KMS-11 (cell line): ENCODE measurements around the gene TSPO.
A peak's percentile ranks its signal among the peaks of the same experiment; 100 is the strongest.

Experiments
- H2AFZ ChIP-seq: fragments of 200-600 bp; sonication (generic); 2 replicates; pipeline ENCODE4 v1.6.1; 2016; ENCODE audit warnings: antibody characterized with exemption, mixed run types, low read depth
- H3K27ac ChIP-seq: fragments of 200-600 bp; sonication (generic); 2 replicates; pipeline ENCODE4 v1.6.1; 2016; ENCODE audit warnings: mild to moderate bottlenecking, mixed run types
- H3K27me3 ChIP-seq: fragments of 200-600 bp; sonication (generic); 2 replicates; pipeline ENCODE4 v1.6.1; 2017; ENCODE audit warnings: mild to moderate bottlenecking, low read depth, mixed run types, moderate library complexity; ENCODE audit not compliant: insufficient read depth
- H3K36me3 ChIP-seq: fragments of 200-600 bp; sonication (generic); 2 replicates; pipeline ENCODE4 v1.6.1; 2017; ENCODE audit warnings: mild to moderate bottlenecking, mixed run types; ENCODE audit not compliant: insufficient read depth
- H3K4me1 ChIP-seq: fragments of 200-600 bp; sonication (generic); 2 replicates; pipeline ENCODE4 v1.6.1; 2016; ENCODE audit warnings: mild to moderate bottlenecking, low read depth, mixed run types; ENCODE audit not compliant: poor library complexity, severe bottlenecking
- H3K4me2 ChIP-seq: fragments of 200-600 bp; sonication (generic); 2 replicates; pipeline ENCODE4 v1.7.0; 2016; ENCODE audit warnings: mild to moderate bottlenecking, mixed run types
- H3K4me3 ChIP-seq: fragments of 200-600 bp; sonication (generic); IDR thresholded peaks from 2 replicates; pipeline ENCODE4 v1.6.1; 2017; ENCODE audit warnings: low read depth, low read length, mixed read lengths; ENCODE audit not compliant: insufficient read depth
- H3K79me2 ChIP-seq: fragments of 200-600 bp; sonication (generic); 2 replicates; pipeline ENCODE4 v1.6.1; 2016; ENCODE audit warnings: low read depth, mixed run types; ENCODE audit not compliant: insufficient read depth
- H3K9ac ChIP-seq: fragments of 200-600 bp; sonication (generic); 2 replicates; pipeline ENCODE4 v1.6.1; 2016; ENCODE audit warnings: mild to moderate bottlenecking, mixed run types
- H4K20me1 ChIP-seq: fragments of 200-600 bp; sonication (generic); 2 replicates; pipeline ENCODE4 v1.6.1; 2016; ENCODE audit warnings: mild to moderate bottlenecking, mixed run types; ENCODE audit not compliant: insufficient read depth
- TF ChIP-seq, protein P1 (sequence below): fragments of 200-600 bp; sonication (generic); conservative IDR thresholded peaks from 2 replicates; pipeline ENCODE4 v1.6.1; 2017; ENCODE audit warnings: low read depth, mild to moderate bottlenecking, antibody characterized with exemption, low read length, moderate library complexity, mixed read lengths

The TSPO gene

DNA sequence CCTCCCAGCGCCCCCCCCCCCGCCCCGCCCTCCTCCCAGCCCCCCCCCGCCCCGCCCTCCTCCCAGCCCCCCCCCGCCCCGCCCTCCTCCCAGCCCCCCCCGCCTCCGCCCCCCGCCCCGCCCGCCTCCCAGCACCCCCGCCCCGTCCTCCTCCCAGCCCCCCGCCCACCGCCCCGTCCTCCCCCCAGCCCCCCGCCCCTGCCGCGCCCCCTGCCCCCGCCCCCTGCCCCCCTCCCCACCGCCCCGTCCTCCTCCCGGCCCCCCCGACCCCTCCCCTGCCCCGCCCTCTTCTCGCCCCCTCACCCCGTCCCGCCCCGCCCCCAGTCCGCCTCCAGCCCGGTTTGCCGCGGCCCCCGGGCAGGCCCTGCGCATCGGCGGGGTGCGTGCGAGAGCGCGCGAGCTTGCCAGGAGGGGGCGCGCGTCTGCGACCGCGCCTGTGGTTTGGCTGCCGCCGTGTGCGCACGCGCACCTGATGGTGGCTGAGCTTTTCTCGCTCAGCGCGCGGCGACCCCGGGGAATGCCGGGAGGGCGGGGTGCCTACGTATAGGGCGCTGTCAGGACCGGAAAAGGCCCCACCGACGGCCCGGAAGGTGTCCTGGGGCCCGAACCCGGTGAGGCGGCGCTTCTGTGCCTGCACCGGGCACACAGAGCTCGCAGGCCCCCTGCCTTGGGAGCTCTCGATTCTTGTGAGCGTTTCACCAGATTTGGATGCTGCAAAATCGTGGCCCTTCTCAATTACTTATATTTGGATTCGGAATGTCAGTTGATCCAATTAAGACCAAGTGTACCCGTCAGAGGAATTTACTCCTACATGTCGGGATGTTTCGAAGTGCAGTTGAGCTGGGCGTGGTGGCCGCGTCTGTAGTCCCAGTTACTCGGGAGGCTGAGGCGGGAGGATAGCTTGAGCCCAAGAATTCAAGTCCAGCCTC is 36.1 kb downstream of the TSPO start:
- peaks cover 20% of the 10 kb centered on the region for H3K4me1 ChIP-seq
- TF ChIP-seq, protein P1, sequence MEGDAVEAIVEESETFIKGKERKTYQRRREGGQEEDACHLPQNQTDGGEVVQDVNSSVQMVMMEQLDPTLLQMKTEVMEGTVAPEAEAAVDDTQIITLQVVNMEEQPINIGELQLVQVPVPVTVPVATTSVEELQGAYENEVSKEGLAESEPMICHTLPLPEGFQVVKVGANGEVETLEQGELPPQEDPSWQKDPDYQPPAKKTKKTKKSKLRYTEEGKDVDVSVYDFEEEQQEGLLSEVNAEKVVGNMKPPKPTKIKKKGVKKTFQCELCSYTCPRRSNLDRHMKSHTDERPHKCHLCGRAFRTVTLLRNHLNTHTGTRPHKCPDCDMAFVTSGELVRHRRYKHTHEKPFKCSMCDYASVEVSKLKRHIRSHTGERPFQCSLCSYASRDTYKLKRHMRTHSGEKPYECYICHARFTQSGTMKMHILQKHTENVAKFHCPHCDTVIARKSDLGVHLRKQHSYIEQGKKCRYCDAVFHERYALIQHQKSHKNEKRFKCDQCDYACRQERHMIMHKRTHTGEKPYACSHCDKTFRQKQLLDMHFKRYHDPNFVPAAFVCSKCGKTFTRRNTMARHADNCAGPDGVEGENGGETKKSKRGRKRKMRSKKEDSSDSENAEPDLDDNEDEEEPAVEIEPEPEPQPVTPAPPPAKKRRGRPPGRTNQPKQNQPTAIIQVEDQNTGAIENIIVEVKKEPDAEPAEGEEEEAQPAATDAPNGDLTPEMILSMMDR = peak; percentile 53

DNA sequence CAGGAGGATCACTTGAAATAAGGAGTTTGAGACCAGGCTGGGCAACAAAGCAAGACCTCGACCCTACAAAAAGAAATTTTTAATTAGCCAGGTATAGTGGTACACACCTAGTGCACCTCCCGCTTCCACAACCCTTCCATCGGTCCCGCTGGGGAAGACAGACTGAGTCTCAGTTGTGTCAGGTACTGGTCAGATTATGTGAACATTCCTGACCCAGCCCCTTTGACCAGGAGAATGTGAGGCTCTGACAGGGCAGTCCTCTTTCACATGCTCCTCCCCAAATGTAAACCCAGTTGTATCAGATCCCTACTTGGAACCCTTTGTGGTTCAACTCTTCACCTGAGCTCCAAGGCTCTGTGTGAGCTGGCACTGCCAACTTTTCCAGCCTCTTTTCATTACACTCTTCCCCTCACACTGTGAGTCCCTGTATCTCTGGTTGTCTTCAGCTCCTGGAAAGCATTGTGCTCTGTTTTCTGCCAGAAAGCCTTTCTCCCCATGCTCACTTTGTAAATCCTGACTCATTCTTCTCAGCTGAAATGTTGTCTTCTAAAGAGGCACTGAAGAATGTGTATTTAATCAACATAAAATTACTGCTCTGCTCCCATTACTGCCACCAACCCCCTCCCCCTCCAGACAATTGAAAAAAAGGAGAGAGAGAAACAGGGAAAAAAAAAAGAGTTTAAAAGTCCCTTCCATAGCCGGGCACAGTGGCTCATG is 37.6 kb downstream of the TSPO start:
- Histone ChIP-seq H3K4me2 (no peak overlapping the region), H3K9ac (no peak overlapping the region)

More for the DNA sequence above, 36.1 kb downstream of the TSPO start:
- no peaks in the 10 kb centered on the region for H3K36me3 ChIP-seq
- H3K4me2 ChIP-seq = peak overlapping the region; percentile 60
- H3K4me3 ChIP-seq = no peak overlapping the region
- H3K9ac ChIP-seq = peak overlapping the region; percentile 46; the same call in 1 of the 2 replicates
- H3K79me2 ChIP-seq = peaks cover 37% of the 10 kb centered on the region
- no peaks in the 10 kb centered on the region for H4K20me1 ChIP-seq
- H3K27ac ChIP-seq = peak overlapping the region; percentile 68
- H2AFZ ChIP-seq = peak overlapping the region; percentile 99
- peaks cover 10% of the 10 kb centered on the region; the same call in 1 of the 2 replicates for H3K27me3 ChIP-seq

DNA sequence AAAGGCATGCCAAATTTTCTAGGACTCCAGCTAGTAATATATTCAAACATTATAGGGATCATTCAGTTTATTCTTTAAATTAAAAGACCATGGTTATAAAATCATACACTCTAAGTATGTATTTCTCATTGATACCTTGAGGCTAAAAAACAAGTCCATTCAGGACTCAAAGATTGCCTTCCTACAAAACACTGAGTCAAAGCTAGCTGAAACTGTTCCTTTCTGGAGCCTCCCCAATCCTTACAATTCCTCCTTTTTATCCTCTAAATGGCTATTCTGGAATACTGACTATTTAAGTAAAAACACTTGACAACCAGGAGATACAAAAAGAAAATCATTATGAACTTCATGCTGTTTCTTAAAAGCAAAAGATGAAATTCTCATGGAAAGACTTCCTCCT is 40.5 kb downstream of the TSPO start:
- TF ChIP-seq, protein P1 = no peak

More for the DNA sequence above, 37.6 kb downstream of the TSPO start:
- Histone ChIP-seq H3K4me3 (no peak overlapping the region), H3K27me3 (peaks cover 10% of the 10 kb centered on the region; the same call in 1 of the 2 replicates), H2AFZ (no peak overlapping the region), H3K79me2 (peaks cover 22% of the 10 kb centered on the region), H3K36me3 (no peaks in the 10 kb centered on the region), H4K20me1 (no peaks in the 10 kb centered on the region), H3K27ac (no peak overlapping the region), H3K4me1 (peaks cover 20% of the 10 kb centered on the region)
- TF ChIP-seq, protein P1 = no peak

DNA sequence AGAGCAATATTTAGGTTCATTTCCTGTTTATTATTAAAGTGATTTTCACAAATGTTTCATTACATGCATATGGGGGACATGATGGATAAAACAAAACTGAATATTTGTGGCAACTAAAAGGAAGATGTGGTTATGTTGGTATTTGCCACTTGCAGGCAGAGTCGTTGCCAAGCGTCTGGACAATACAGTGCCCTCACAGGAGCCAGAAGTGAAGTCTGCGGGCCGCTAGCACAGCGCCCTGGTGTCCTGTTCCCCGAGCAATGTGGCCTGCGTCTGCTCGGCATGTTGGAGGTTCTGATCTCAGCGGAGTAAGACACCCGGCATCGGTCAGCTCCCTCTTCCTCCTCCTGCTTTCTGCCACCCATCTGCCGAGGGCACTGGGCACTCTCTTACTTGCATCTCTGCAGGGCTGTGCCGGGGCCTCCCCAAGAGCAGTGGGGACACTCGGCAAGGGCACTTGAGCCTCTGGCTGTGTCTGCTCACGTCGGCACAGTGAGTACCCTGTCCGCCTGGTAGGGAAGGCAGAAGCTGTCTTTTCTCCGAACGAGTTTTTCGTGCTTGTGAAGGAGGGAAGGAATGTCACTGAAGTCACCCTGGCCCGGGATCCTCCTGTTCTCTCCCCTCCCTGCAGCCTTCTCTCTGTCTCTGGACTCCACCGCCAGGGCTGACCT is 46.0 kb downstream of the TSPO start:
- Histone ChIP-seq H4K20me1 (no peaks in the 10 kb centered on the region), H3K4me2 (no peak overlapping the region), H2AFZ (no peak overlapping the region), H3K4me1 (no peaks in the 10 kb centered on the region), H3K79me2 (no peaks in the 10 kb centered on the region), H3K27me3 (peaks cover 50% of the 10 kb centered on the region), H3K9ac (no peak overlapping the region), H3K4me3 (no peak overlapping the region), H3K27ac (no peak overlapping the region), H3K36me3 (no peaks in the 10 kb centered on the region)
- TF ChIP-seq, protein P1 = no peak

More for the DNA sequence above, 40.5 kb downstream of the TSPO start:
- H3K9ac ChIP-seq = no peak overlapping the region
- peaks cover 6% of the 10 kb centered on the region for H3K4me1 ChIP-seq
- no peaks in the 10 kb centered on the region for H3K36me3 ChIP-seq
- H3K27ac ChIP-seq = no peak overlapping the region
- H3K4me3 ChIP-seq = no peak overlapping the region
- no peaks in the 10 kb centered on the region for H3K79me2 ChIP-seq
- no peak overlapping the region for H2AFZ ChIP-seq
- no peaks in the 10 kb centered on the region for H4K20me1 ChIP-seq
- peaks cover 25% of the 10 kb centered on the region; the same call in 1 of the 2 replicates for H3K27me3 ChIP-seq
- H3K4me2 ChIP-seq = no peak overlapping the region
